ENCODE data around the gene PACRG. TPM values are rescaled to one million over a fixed set of nuclear protein-coding genes. Genes with fewer than 3 reads are reported as not detected.

Gene PACRG
- polyA plus RNA-seq, 1 of the 3 experiments (the other 2 are of a cell fraction), result 0.56 TPM

DNA sequence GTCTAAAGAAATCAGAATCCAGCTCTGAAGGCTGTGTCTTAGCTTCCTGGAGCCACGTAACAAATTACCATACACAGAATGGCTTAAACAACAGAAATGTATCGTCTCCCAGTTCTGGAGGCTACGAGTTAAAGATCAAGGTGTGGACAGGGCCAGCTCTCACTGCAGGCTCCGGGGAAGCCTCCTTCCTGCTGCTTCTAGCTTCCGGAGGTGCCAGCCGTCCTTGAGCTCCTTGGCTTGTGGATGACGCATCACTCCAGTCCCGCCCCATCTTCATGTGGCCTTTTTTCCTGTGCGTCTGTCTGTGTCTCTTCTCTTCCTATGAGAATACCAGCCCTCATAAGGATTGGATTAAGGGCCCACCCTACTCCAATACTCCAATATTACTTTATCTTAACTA lies 367.6 kb downstream of the PACRG start:
- Histone ChIP-seq H3F3A (replicated peaks; ENCODE audit: insufficient read depth) (no peaks in the 10 kb centered on the region), H3K9me2 (no peaks in the 10 kb centered on the region), H3K9me3 (no peaks in the 10 kb centered on the region), H4K20me1 (ENCODE audit: insufficient read depth) (no peaks in the 10 kb centered on the region), H3K79me2 (ENCODE audit: insufficient read depth) (no peaks in the 10 kb centered on the region), H3K4me3 (ENCODE audit: low read depth in 2 of 2, low read length in 1 of 2) (no peak overlapping the region), H2AFZ (ENCODE audit: low read depth) (no peak overlapping the region), H3K9ac (no peak overlapping the region), H3K27me3 (ENCODE audit: insufficient read depth) (no peaks in the 10 kb centered on the region), H3K4me1 (ENCODE audit: control insufficient read depth in 1 of 2, insufficient read depth in 2 of 2, low read depth in 1 of 2, low read length in 1 of 2) (no peaks in the 10 kb centered on the region; a peak in 1 of 4 replicates), H3K4me2 (no peak overlapping the region), H3K27ac (ENCODE audit: low read depth in 2 of 2, low read length in 1 of 2) (no peak overlapping the region), H3K36me3 (replicated peaks in 1 of 2; ENCODE audit: control insufficient read depth in 1 of 2, insufficient read depth in 2 of 2, low read length in 1 of 2) (no peaks in the 10 kb centered on the region)
- DNase-seq, result no peak
- 72% methylated on average over 9 of the region's 9 CpGs for WGBS (ENCODE audit: low lambda C conversion rate)
- ChIA-PET POLR2A (no interaction called here), CTCF (no interaction called here)
- TF ChIP-seq MEF2A (IDR thresholded peaks at IDR 0.05; ENCODE audit: borderline replicate concordance, low read depth) (no peak), RXRA (IDR thresholded peaks at IDR 0.05; ENCODE audit: borderline replicate concordance, low read depth) (no peak), TAF1 (IDR thresholded peaks at IDR 0.05; ENCODE audit: borderline replicate concordance, low read depth, low read length) (no peak), REST (IDR thresholded peaks at IDR 0.05; ENCODE audit: low read depth, low read length) (no peak), RCOR1 (IDR thresholded peaks at IDR 0.05; ENCODE audit: low read length) (no peak), USF2 (IDR thresholded peaks at IDR 0.05; ENCODE audit: borderline replicate concordance, low read depth, low read length) (no peak), MXI1 (IDR thresholded peaks at IDR 0.05; ENCODE audit: low read depth, low read length) (no peak), EP300 (IDR thresholded peaks at IDR 0.05; ENCODE audit: borderline replicate concordance in 1 of 2, low read depth in 1 of 2, low read length in 1 of 2) (no peak), CHD2 (IDR thresholded peaks at IDR 0.05; ENCODE audit: low read length, partially characterized antibody) (no peak), NFIC (IDR thresholded peaks at IDR 0.05; ENCODE audit: borderline replicate concordance) (no peak), SIN3A (IDR thresholded peaks at IDR 0.05; ENCODE audit: borderline replicate concordance, low read depth, low read length) (no peak), GATA2 (CRISPR knock-in tag; IDR thresholded peaks at IDR 0.05) (no peak), RFX5 (IDR thresholded peaks at IDR 0.05; ENCODE audit: low read length) (no peak)
